HG02852 (cell line): ENCODE results near the gene B4GALT5.

Source experiments
- ATAC-seq: cut with Tn5 transposase; IDR thresholded peaks from one replicate; pipeline ENCODE4 v1.9.1; 2021; ENCODE audit warnings: mild to moderate bottlenecking, moderate library complexity; ENCODE audit not compliant: unreplicated experiment

B4GALT5 gene

GRCh38 chr20:49589747-49590146 is 123.9 kb downstream of the B4GALT5 start:
- no peak for ATAC-seq

- ATAC-seq = no peak
Observed at GRCh38 chr20:49587111-49587570, 126.5 kb downstream of the B4GALT5 start.

- ATAC-seq = no peak
Observed at GRCh38 chr20:49585585-49586245, 128.0 kb downstream of the B4GALT5 start.

- no peak for ATAC-seq
Observed at GRCh38 chr20:49584418-49585382, 129.0 kb downstream of the B4GALT5 start.

- no peak for ATAC-seq
Observed at GRCh38 chr20:49583669-49584417, 129.8 kb downstream of the B4GALT5 start.

- no peak for ATAC-seq
Observed at GRCh38 chr20:49583343-49583668, 130.4 kb downstream of the B4GALT5 start.
